Suprapubic skin (tissue), 4 donors: ENCODE measurements around the gene RASSF8. TPM values are rescaled to one million over a fixed set of nuclear protein-coding genes. Genes with fewer than 3 reads are reported as not detected.

ENCODE experiments used
- DNase-seq, 2 donors: peaks; one replicate each; pipeline ENCODE4 v3.0.0-alpha.2; 2019; ENCODE audit warnings: low spot score in 2 of 2
- H3K27ac ChIP-seq: fragments of 200-600 bp; sonication (generic); one replicate; pipeline ENCODE4 v1.5.1; 2019
- H3K27me3 ChIP-seq: fragments of 200-600 bp; sonication (generic); one replicate; pipeline ENCODE4 v1.5.1; 2019
- H3K36me3 ChIP-seq: fragments of 200-600 bp; sonication (generic); one replicate; pipeline ENCODE4 v1.5.1; 2019
- H3K4me1 ChIP-seq: fragments of 200-600 bp; sonication (generic); one replicate; pipeline ENCODE4 v1.5.1; 2019
- H3K4me3 ChIP-seq: fragments of 200-600 bp; sonication (generic); one replicate; pipeline ENCODE4 v1.5.1; 2019; ENCODE audit warnings: mild to moderate bottlenecking
- H3K9me3 ChIP-seq: fragments of 200-600 bp; sonication (generic); one replicate; pipeline ENCODE4 v1.5.1; 2019
- EP300 ChIP-seq: sonication (generic); formaldehyde crosslinking; IDR thresholded peaks from one replicate; pipeline ENCODE4 v1.6.1; 2017; ENCODE audit warnings: antibody characterized with exemption
- POLR2A ChIP-seq, 2 donors: fragments of 450-650 bp; IDR thresholded peaks; one replicate each; pipeline ENCODE4 v1.6.1; 2017; ENCODE audit warnings: antibody characterized with exemption in 2 of 2, mild to moderate bottlenecking in 2 of 2, moderate library complexity in 2 of 2
- POLR2AphosphoS5 ChIP-seq, 3 donors: sonication (generic); formaldehyde crosslinking; IDR thresholded peaks; one replicate each; pipeline ENCODE4 v1.6.1; 2017; ENCODE audit warnings: antibody characterized with exemption in 3 of 3
- WGBS: methylation state at CpG from one replicate; pipeline ENCODE4 v1.1.5; 2018; 5-methylcytosine and 5-hydroxymethylcytosine counted together
- total RNA-seq, 4 donors: library from RNA; depleted of rRNA; stranded (reverse); fragments of >200 nt; gene quantifications; one replicate each; pipeline ENCODE4 v1.1.0, GENCODE V29; 2016
- TF ChIP-seq, protein P1 (sequence below), 2 donors: fragments of 200-600 bp in 1 of 2; fragments of 450-650 bp in 1 of 2; sonication (generic) in 1 of 2; IDR thresholded peaks; one replicate each; pipeline ENCODE4 v1.5.1; 2016 to 2019; ENCODE audit warnings: antibody characterized with exemption in 2 of 2, mild to moderate bottlenecking in 1 of 2, moderate library complexity in 1 of 2

The RASSF8 gene
- total RNA-seq, 4 donors from 2014 or later = 5.4 to 14.2 (median 6.1) TPM

DNA sequence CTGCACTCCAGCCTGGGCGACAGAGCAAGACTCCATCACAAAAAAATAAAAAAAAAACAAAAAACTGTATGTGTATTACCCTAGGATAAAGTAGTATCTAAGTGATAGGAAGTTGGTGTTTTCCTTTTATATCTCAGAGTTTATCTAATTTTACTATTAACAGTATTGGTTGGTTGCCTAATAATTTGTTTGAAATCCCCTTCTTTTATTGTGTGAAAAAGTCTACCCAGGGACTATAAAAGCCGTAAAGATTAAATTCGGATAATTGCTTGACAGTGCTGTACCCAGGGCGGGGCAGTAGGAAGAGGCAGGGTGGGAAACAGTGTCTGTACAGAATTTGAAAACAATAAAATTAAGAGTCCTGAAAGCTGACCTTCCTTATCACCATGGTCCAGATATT lies 78.4 kb downstream of the RASSF8 start:
- no peak overlapping the region for H3K27ac ChIP-seq
- no peaks in the 10 kb centered on the region for H3K36me3 ChIP-seq
- TF ChIP-seq POLR2AphosphoS5 (IDR thresholded peaks at IDR 0.05) = no peak
- no peak for TF ChIP-seq POLR2A (IDR thresholded peaks at IDR 0.05)
- no peak for TF ChIP-seq EP300
- TF ChIP-seq, protein P1, sequence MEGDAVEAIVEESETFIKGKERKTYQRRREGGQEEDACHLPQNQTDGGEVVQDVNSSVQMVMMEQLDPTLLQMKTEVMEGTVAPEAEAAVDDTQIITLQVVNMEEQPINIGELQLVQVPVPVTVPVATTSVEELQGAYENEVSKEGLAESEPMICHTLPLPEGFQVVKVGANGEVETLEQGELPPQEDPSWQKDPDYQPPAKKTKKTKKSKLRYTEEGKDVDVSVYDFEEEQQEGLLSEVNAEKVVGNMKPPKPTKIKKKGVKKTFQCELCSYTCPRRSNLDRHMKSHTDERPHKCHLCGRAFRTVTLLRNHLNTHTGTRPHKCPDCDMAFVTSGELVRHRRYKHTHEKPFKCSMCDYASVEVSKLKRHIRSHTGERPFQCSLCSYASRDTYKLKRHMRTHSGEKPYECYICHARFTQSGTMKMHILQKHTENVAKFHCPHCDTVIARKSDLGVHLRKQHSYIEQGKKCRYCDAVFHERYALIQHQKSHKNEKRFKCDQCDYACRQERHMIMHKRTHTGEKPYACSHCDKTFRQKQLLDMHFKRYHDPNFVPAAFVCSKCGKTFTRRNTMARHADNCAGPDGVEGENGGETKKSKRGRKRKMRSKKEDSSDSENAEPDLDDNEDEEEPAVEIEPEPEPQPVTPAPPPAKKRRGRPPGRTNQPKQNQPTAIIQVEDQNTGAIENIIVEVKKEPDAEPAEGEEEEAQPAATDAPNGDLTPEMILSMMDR (IDR thresholded peaks at IDR 0.05) = no peak
- H3K4me3 ChIP-seq = no peak overlapping the region
- no peak for DNase-seq
- WGBS = 82% methylated on average over 4 of the region's 4 CpGs
- H3K9me3 ChIP-seq = no peaks in the 10 kb centered on the region
- H3K4me1 ChIP-seq = peaks cover 9% of the 10 kb centered on the region
- H3K27me3 ChIP-seq = no peaks in the 10 kb centered on the region

DNA sequence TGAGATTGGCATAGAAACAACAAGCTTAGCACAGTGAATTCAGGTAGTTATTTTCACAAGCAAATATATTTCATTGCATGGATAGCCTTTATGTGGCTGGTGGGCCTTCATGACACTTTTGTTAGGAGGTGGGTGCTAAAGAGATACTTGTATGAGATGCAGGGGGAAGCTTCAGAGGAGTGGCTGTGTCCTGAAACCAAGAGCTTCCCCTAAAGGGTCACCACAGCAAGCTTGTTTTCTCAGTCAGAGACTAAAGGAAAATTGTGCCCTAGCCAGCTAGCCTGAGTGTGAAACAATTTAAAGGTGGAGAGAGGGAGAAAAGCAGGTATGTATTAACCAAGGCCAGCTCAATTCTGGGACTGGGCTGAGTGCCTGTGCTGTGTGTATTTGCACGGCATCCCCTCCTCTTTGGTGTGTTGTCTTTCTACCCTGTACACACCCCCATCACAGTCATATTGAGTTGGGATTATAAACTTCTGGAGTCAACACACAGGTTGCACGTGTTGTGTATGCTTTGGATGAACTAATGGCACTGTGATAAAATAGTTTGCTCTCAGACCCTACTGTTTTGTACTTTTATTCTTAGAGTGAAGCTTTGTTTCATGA lies 79.2 kb downstream of the RASSF8 start:
- Histone ChIP-seq H3K27me3 (no peaks in the 10 kb centered on the region), H3K36me3 (no peaks in the 10 kb centered on the region), H3K4me3 (no peak overlapping the region), H3K27ac (no peak overlapping the region), H3K9me3 (no peaks in the 10 kb centered on the region), H3K4me1 (peaks cover 2% of the 10 kb centered on the region)
- TF ChIP-seq EP300 (no peak), POLR2AphosphoS5 (IDR thresholded peaks at IDR 0.05) (no peak)
- TF ChIP-seq, protein P1 (IDR thresholded peaks at IDR 0.05) = no peak
- WGBS = 80% methylated on average over 2 of the region's 2 CpGs
- DNase-seq = no peak

DNA sequence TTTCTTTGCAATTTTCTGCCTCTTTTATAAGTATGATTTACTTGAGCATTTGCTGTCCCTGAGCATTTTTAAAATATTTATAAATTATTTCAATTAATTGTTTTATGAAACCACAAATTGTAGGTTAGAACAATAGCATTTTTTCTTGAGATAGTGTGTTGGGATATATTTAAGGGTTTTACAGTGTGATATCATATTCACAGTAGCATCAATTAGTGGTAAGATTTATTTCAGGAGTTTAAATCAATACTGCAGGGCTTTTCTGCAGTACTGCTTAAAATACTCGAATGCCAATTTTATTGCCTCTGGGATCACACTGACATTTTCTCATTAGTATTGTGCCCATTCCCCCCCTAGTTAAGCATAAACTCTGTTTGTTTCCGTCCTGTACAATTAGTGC lies 84.2 kb downstream of the RASSF8 start:
- Histone ChIP-seq H3K4me1 (peaks cover 12% of the 10 kb centered on the region), H3K27ac (no peak overlapping the region), H3K27me3 (no peaks in the 10 kb centered on the region), H3K9me3 (no peaks in the 10 kb centered on the region), H3K4me3 (no peak overlapping the region), H3K36me3 (no peaks in the 10 kb centered on the region)
- TF ChIP-seq POLR2A (IDR thresholded peaks at IDR 0.05) (no peak), POLR2AphosphoS5 (IDR thresholded peaks at IDR 0.05) (no peak)
- TF ChIP-seq, protein P1 (IDR thresholded peaks at IDR 0.05) = no peak
- WGBS = 76% methylated on average over 2 of the region's 2 CpGs
- DNase-seq = no peak

DNA sequence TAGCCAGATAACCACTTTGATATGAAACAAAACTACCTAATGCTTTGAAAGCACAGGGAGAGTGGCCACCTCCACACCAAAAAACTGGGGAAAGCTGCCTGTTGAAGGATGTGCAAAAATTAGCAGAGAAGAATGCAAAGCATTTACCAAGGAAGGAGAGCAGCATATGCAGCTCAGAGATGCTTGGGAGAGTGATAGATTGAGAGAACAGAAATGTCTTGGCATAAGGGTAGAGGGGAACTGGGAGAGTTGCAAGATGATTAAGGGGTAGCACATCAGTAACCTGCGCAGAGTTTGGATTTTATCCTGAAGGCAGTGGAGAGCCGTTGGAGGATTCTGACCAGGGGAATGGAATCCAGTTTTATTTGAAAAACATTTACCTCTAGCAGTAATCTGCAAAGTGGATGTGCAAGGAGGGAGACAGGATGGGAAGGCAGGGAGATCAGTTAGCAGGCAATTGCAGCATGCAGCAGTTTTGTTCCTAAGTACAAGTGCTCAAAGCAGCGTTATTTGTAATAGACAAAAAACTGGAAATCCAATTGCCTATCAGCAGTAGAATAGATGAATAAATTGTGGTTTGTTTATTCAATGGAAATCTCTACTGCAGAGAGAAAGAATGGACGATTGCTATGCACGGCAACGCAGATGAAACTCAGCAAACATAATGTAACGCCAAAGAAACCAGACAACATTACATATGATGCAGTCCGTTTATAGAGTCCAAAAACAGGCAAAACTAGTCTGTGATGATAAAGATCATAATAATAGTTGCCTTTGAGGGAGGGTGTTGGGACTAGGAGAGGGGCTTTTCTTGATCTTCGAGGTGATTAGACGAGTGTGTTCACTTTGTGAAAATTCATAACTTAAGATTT lies 84.9 kb downstream of the RASSF8 start:
- H3K36me3 ChIP-seq = no peaks in the 10 kb centered on the region
- WGBS = 47% methylated on average over 10 of the region's 10 CpGs

DNA sequence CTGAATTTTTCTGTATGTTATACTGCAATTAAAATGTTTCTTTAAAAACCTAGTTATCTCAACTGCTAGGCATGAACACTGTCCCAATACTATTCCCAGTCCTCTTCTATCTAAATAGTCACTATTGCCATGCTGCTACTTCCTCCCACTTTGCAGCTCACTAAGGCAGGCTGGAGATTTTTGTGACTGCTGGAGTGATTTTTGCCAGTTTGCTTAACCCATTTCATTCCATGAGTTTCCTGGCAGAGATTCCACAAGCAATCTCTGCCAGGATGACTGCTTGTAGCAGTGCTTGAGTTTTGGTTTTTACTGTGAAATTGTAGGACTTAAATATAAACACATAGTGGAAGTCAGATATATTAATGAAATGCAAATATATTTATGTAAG lies 85.5 kb downstream of the RASSF8 start:
- no peak for TF ChIP-seq EP300
- TF ChIP-seq, protein P1 (IDR thresholded peaks at IDR 0.05) = no peak
- no peak for TF ChIP-seq POLR2AphosphoS5 (IDR thresholded peaks at IDR 0.05)
- TF ChIP-seq POLR2A (IDR thresholded peaks at IDR 0.05) = no peak
- no peaks in the 10 kb centered on the region for H3K27me3 ChIP-seq
- no peaks in the 10 kb centered on the region for H3K36me3 ChIP-seq
- no peak for DNase-seq
- H3K9me3 ChIP-seq = no peaks in the 10 kb centered on the region
- no peak overlapping the region for H3K27ac ChIP-seq
- no peak overlapping the region for H3K4me3 ChIP-seq
- peaks cover 12% of the 10 kb centered on the region for H3K4me1 ChIP-seq

More for the DNA sequence above, 84.9 kb downstream of the RASSF8 start:
- Histone ChIP-seq H3K9me3 (no peaks in the 10 kb centered on the region), H3K27me3 (no peaks in the 10 kb centered on the region), H3K4me3 (no peak overlapping the region), H3K27ac (no peak overlapping the region), H3K4me1 (peaks cover 12% of the 10 kb centered on the region)
- TF ChIP-seq POLR2A (IDR thresholded peaks at IDR 0.05) (no peak), EP300 (no peak), POLR2AphosphoS5 (IDR thresholded peaks at IDR 0.05) (no peak)
- TF ChIP-seq, protein P1 (IDR thresholded peaks at IDR 0.05) = no peak
- DNase-seq = no peak
